T-helper 1 cell treated with Interleukin-12 subunit alpha and Interleukin-12 subunit beta and Interleukin-4 antibody, amounts not matched to agents 30 ng/mL and 1 ng/mL, for 36 hours (primary cell): ENCODE data around the gene HMOX1. TPM values are rescaled to one million over a fixed set of nuclear protein-coding genes. Genes with fewer than 3 reads are reported as not detected.
"Not testable (repeated sequence)": the region's sequence is repeated elsewhere in the genome, so short reads cannot be mapped to it uniquely, and the experiment has no call there.

Experiments used
- intact Hi-C: fragments of 100-400 bp; cut with micrococcal nuclease; formaldehyde crosslinking; loops from one replicate; pipeline ENCODE4 v1.15.1; 2024
- total RNA-seq: library from RNA; stranded (reverse); gene quantifications from 2 replicates; pipeline ENCODE4 v1.2.3, GENCODE V29; 2022

Gene HMOX1
- total RNA-seq, 1 donor from 2014 or later, result 1.4 TPM

- intact Hi-C loops, result no loop called here
These were observed 2.3 kb upstream of the HMOX1 start for GRCh38 chr22:35378621-35379020.

- intact Hi-C loops, result no loop called here
These were observed 1.5 kb upstream of the HMOX1 start for GRCh38 chr22:35379146-35379993.

GRCh38 chr22:35380013-35380412 lies 883 bp upstream of the HMOX1 start:
- intact Hi-C loops, result no loop called here

GRCh38 chr22:35381424-35382009 lies 621 bp downstream of the HMOX1 start:
- intact Hi-C loops, result loop anchor here (1.0 kb wide), 1 partner anchor 19 kb away; the partner anchor contains the start of gene MCM5

GRCh38 chr22:35383679-35384071 lies 2.8 kb downstream of the HMOX1 start:
- intact Hi-C loops, result no loop called here

- intact Hi-C loops, result no loop called here
These were observed 3.6 kb downstream of the HMOX1 start for GRCh38 chr22:35384527-35384926.

- intact Hi-C loops, result no loop called here
These were observed 4.2 kb downstream of the HMOX1 start for GRCh38 chr22:35384975-35385588.

GRCh38 chr22:35386670-35387288 lies 5.9 kb downstream of the HMOX1 start:
- intact Hi-C loops, result no loop called here

- intact Hi-C loops, result no loop called here
These were observed 10.0 kb downstream of the HMOX1 start for GRCh38 chr22:35390933-35391332.

- intact Hi-C loops, result no loop called here
These were observed 11.5 kb downstream of the HMOX1 start for GRCh38 chr22:35392357-35392756.

- intact Hi-C loops, result no loop called here
These were observed 12.5 kb downstream of the HMOX1 start for GRCh38 chr22:35393116-35394010.

GRCh38 chr22:35394011-35394312 lies 13.1 kb downstream of the HMOX1 start:
- intact Hi-C loops, result no loop called here

- intact Hi-C loops, result no loop called here
These were observed 14.1 kb downstream of the HMOX1 start for GRCh38 chr22:35394810-35395563.

- intact Hi-C loops, result not testable (repeated sequence)
These were observed 15.7 kb downstream of the HMOX1 start for GRCh38 chr22:35396622-35397021.

- intact Hi-C loops, result no loop called here
These were observed 16.4 kb downstream of the HMOX1 start for GRCh38 chr22:35397095-35397904.

- intact Hi-C loops, result no loop called here
These were observed 17.7 kb downstream of the HMOX1 start for GRCh38 chr22:35398591-35398973.

- intact Hi-C loops, result loop anchor here (1.0 kb wide), 2 partner anchors 99 to 153 kb away; no protein-coding TSS in a partner anchor
These were observed 18.3 kb downstream of the HMOX1 start for GRCh38 chr22:35399114-35399677.

- intact Hi-C loops, result loop anchor here (1.0 kb wide), 4 partner anchors 19 to 152 kb away; partner anchors contain the start of gene HMOX1
These were observed 19.0 kb downstream of the HMOX1 start, which contains the start of gene MCM5 for GRCh38 chr22:35399678-35400500. Gene MCM5, plus strand, starts transcription at chr22:35400140. Its CDS starts 299 bp downstream, at chr22:35400439.
